Transverse colon (tissue), 4 donors: ENCODE measurements around the gene NEK4. TPM values are rescaled to one million over a fixed set of nuclear protein-coding genes. Genes with fewer than 3 reads are reported as not detected.

Experiments
- DNase-seq: peaks from one replicate; pipeline ENCODE4 v3.0.0-alpha.2; 2019
- H3K27ac ChIP-seq, 4 donors: fragments of 200-600 bp; sonication (generic); 2 replicates each; pipeline ENCODE4 v1.5.1; 2016 to 2018; ENCODE audit warnings: inconsistent platforms in 4 of 4
- H3K27me3 ChIP-seq: fragments of 200-600 bp; sonication (generic); 2 replicates; pipeline ENCODE4 v1.5.1; 2017; ENCODE audit warnings: inconsistent platforms
- H3K36me3 ChIP-seq, 4 donors: fragments of 200-600 bp; sonication (generic); 2 replicates each; pipeline ENCODE4 v1.5.1; 2017 to 2019; ENCODE audit warnings: inconsistent platforms in 4 of 4
- H3K4me1 ChIP-seq, 4 donors: fragments of 200-600 bp; sonication (generic); 2 replicates each; pipeline ENCODE4 v1.5.1; 2017 to 2020; ENCODE audit warnings: inconsistent platforms in 4 of 4
- H3K4me3 ChIP-seq, 4 donors: fragments of 200-600 bp; sonication (generic); 1 replicate in 1 of 4; 2 replicates in 3 of 4; pipeline versions ENCODE4 v1.5.1 to v1.6.1; 2017 to 2019; ENCODE audit warnings: inconsistent platforms in 4 of 4
- H3K9me3 ChIP-seq, 2 donors: fragments of 200-600 bp; sonication (generic); 2 replicates each; pipeline ENCODE4 v1.5.1; 2017 to 2019; ENCODE audit warnings: inconsistent platforms in 2 of 2
- EP300 ChIP-seq: sonication (generic); formaldehyde crosslinking; IDR thresholded peaks from one replicate; pipeline ENCODE4 v1.6.1; 2017; ENCODE audit warnings: antibody characterized with exemption, low read depth
- POLR2A ChIP-seq: fragments of 450-650 bp; IDR thresholded peaks from one replicate; pipeline ENCODE4 v1.6.1; 2016; ENCODE audit warnings: antibody characterized with exemption, mild to moderate bottlenecking, moderate library complexity
- POLR2AphosphoS5 ChIP-seq, 3 donors: sonication (generic); formaldehyde crosslinking; IDR thresholded peaks; one replicate each; pipeline ENCODE4 v1.6.1; 2016; ENCODE audit warnings: antibody characterized with exemption in 3 of 3
- WGBS, 2 donors: methylation state at CpG; one replicate each; pipeline ENCODE4 v1.1.5; 2018; ENCODE audit warnings: low coverage in 1 of 2; 5-methylcytosine and 5-hydroxymethylcytosine counted together
- in situ Hi-C, 4 donors: fragments of 200-750 bp; cut with MboI; loops; one replicate each; pipeline versions ENCODE4 v1.15.0 to v1.15.1; 2017; ENCODE audit warnings: low sequenced_read_pairs in 3 of 4, low pct_ligation_motif_present in 1 of 4, low pct_unique_long_range_greater_than_20kb in 1 of 4
- intact Hi-C: fragments of 100-400 bp; cut with DNase I; formaldehyde crosslinking; loops from one replicate; pipeline ENCODE4 v1.15.1; 2023; ENCODE audit warnings: low total_unique reads
- total RNA-seq, 4 donors: library from RNA; depleted of rRNA; stranded (reverse); fragments of >200 nt; gene quantifications; one replicate each; pipeline ENCODE4 v1.1.0, GENCODE V29; 2016
- TF ChIP-seq, protein P1 (sequence below), 5 experiments: fragments of 200-600 bp in 3 of 5; fragments of 450-650 bp in 2 of 5; sonication (generic) in 3 of 5; IDR thresholded peaks; 1 replicate in 2 of 5; 2 replicates in 3 of 5; pipeline ENCODE4 v1.5.1; 2016 to 2017; ENCODE audit warnings: antibody characterized with exemption in 5 of 5, inconsistent platforms in 3 of 5, mild to moderate bottlenecking in 2 of 5, moderate library complexity in 1 of 5

The NEK4 gene
- total RNA-seq, 4 donors from 2014 or later = 14.6 to 35.0 (median 22.1) TPM

GRCh38 chr3:52810923-52811322, 40.2 kb upstream of the NEK4 start:
- H3K4me1 ChIP-seq = no peaks in the 10 kb centered on the region
- intact Hi-C loops (no loop called here), in situ Hi-C loops (no loop called here)
- TF ChIP-seq EP300 = no peak
- TF ChIP-seq POLR2A = no peak
- TF ChIP-seq, protein P1, sequence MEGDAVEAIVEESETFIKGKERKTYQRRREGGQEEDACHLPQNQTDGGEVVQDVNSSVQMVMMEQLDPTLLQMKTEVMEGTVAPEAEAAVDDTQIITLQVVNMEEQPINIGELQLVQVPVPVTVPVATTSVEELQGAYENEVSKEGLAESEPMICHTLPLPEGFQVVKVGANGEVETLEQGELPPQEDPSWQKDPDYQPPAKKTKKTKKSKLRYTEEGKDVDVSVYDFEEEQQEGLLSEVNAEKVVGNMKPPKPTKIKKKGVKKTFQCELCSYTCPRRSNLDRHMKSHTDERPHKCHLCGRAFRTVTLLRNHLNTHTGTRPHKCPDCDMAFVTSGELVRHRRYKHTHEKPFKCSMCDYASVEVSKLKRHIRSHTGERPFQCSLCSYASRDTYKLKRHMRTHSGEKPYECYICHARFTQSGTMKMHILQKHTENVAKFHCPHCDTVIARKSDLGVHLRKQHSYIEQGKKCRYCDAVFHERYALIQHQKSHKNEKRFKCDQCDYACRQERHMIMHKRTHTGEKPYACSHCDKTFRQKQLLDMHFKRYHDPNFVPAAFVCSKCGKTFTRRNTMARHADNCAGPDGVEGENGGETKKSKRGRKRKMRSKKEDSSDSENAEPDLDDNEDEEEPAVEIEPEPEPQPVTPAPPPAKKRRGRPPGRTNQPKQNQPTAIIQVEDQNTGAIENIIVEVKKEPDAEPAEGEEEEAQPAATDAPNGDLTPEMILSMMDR (IDR thresholded peaks at IDR 0.05) = no peak
- TF ChIP-seq POLR2AphosphoS5 (IDR thresholded peaks at IDR 0.05) = no peak
- DNase-seq = no peak
- no peaks in the 10 kb centered on the region for H3K36me3 ChIP-seq
- H3K4me3 ChIP-seq = no peak overlapping the region
- 90% methylated on average over 11 of the region's 11 CpGs; no CpG with 5 or more reads in 1 of the 2 donors for WGBS, 2 donors
- no peaks in the 10 kb centered on the region for H3K27me3 ChIP-seq
- no peak overlapping the region for H3K27ac ChIP-seq
- H3K9me3 ChIP-seq = no peaks in the 10 kb centered on the region

- WGBS, 2 donors = 61 to 74% methylated on average over 6 to 7 of the region's 7 CpGs
- no peak overlapping the region for H3K4me3 ChIP-seq
- intact Hi-C loops = no loop called here
- no peaks in the 10 kb centered on the region for H3K36me3 ChIP-seq
- no peaks in the 10 kb centered on the region for H3K9me3 ChIP-seq
- H3K27me3 ChIP-seq = no peaks in the 10 kb centered on the region
- no peak overlapping the region for H3K27ac ChIP-seq
- DNase-seq = no peak
- H3K4me1 ChIP-seq = no peaks in the 10 kb centered on the region
- TF ChIP-seq, protein P1 (IDR thresholded peaks at IDR 0.05) = no peak
- TF ChIP-seq POLR2AphosphoS5 (IDR thresholded peaks at IDR 0.05) (no peak), POLR2A (no peak), EP300 (no peak)
- in situ Hi-C loops = no loop called here
These were observed 39.1 kb upstream of the NEK4 start for GRCh38 chr3:52809662-52810377.

DNA sequence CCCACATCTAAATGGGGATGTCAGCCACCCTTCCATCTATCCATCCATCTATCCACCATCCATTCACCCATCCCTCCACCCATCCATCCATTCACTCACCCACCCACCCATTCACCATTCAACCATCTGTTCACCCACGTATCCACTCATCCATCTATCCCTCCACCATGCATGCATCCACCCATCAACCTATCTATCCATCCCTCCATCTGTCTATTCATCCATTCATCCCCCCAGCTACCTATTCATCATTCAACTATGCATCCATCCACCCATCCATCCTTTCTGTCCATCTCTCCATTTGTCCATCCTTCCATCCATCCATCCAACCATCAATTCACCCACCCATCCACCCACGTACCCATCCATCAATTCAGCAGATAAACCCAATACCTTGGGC, 38.4 kb upstream of the NEK4 start:
- in situ Hi-C loops = no loop called here
- no peaks in the 10 kb centered on the region for H3K36me3 ChIP-seq
- H3K9me3 ChIP-seq = no peaks in the 10 kb centered on the region
- no peaks in the 10 kb centered on the region for H3K4me1 ChIP-seq
- H3K27ac ChIP-seq = no peak overlapping the region
- H3K27me3 ChIP-seq = no peaks in the 10 kb centered on the region
- H3K4me3 ChIP-seq = no peak overlapping the region
- DNase-seq = no peak
- 58 to 79% methylated on average over 2 of the region's 2 CpGs for WGBS, 2 donors
- no peak for TF ChIP-seq POLR2AphosphoS5 (IDR thresholded peaks at IDR 0.05)
- no peak for TF ChIP-seq POLR2A
- TF ChIP-seq EP300 = no peak
- TF ChIP-seq, protein P1 (IDR thresholded peaks at IDR 0.05) = no peak
- intact Hi-C loops = no loop called here

DNA sequence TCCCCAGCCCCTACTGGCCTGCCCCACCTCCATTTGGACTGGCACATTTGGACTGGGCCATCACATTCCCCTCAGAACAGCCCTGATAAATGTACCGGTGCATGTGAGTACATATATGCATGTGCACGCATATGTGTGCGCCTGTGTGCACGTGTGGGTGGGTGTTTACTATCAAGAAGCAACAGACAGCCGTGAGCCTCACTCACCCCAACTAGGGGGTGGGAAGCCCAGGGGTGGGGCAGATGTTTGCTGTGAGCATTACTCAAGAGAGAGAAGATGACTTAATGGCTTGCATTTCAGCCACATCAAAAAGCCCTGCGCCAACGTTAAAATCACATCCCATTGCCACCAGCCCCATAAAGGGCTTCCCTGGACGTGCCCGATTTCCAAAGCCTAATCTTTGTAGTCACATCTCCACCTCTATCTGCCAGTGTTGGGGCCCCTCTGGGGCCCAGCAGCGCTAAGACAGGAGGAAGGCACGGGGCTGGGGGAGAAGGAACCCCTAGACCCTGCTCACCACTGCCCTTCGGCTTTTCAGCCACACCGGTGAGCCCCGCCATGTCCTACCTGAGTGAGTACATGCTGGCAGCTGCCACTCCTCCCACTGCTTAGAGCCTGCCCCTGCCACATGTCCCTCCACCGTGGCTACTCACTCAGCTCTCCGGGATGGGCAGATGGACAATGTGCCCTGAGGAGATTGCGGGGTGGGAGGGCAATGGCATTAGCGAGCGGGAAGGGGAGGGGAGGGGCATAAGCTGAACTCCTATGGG, 34.7 kb upstream of the NEK4 start:
- Histone ChIP-seq H3K4me3 (no peak overlapping the region), H3K9me3 (no peaks in the 10 kb centered on the region), H3K27ac (no peak overlapping the region), H3K36me3 (no peaks in the 10 kb centered on the region), H3K4me1 (no peaks in the 10 kb centered on the region), H3K27me3 (no peaks in the 10 kb centered on the region)
- TF ChIP-seq POLR2AphosphoS5 (IDR thresholded peaks at IDR 0.05) (no peak), POLR2A (no peak), EP300 (no peak)
- TF ChIP-seq, protein P1 (IDR thresholded peaks at IDR 0.05) = no peak
- 83% methylated on average over 19 of the region's 19 CpGs; no CpG with 5 or more reads in 1 of the 2 donors for WGBS, 2 donors
- DNase-seq = no peak
- intact Hi-C loops (no loop called here), in situ Hi-C loops (no loop called here)
